NCI-H2081 treated with DMSO at 0.1 percent for 48 hours (cell line): Measurements from ENCODE around the gene XDH.

Source experiments
- DNase-seq: peaks from one replicate; lab custom pipeline; 2025; lab: John Stamatoyannopoulos, UW

Gene XDH

DNA sequence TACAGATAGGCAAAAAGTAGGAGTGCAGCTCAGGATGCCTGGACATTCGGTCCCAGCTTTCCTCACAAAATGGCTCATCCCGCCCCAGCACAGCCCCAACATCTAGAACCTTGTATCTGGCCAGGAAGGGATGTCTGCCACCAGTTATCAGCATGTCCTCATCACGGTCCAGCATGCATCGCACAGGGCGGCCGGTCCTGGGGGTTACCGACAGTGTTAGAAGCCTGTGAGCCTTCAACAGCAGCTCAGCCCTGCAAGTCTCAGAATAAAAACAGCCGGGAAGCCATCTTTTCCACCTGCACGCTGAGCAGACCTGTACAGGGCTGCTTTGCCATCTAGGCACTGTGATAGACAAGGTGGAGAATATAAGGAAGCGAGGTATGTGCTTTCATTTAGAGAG is 49.2 kb downstream of the XDH start:
- no peak for DNase-seq

- no peak for DNase-seq
These were observed 50.4 kb downstream of the XDH start for GRCh38 chr2:31363956-31364750.

DNA sequence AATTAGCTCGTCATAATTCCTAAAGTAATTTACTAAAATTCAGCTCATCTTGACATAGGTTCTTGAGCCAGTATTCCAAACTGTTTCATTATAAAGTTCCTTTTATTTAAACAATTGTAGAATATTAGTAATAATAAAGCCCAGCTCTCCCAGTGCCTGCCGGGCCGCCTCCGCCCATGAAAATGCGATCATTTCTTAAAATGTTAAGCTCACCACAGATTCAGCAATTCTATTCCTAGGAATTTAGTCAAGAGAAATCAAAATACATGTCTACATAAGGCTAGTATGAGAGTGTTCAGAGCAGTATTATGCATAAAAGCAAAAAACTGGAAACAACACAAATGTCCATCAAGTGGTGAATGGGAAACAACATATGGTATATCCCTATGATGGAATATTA is 52.0 kb downstream of the XDH start:
- DNase-seq = no peak

GRCh38 chr2:31359229-31359628 is 55.3 kb downstream of the XDH start:
- DNase-seq = no peak

DNA sequence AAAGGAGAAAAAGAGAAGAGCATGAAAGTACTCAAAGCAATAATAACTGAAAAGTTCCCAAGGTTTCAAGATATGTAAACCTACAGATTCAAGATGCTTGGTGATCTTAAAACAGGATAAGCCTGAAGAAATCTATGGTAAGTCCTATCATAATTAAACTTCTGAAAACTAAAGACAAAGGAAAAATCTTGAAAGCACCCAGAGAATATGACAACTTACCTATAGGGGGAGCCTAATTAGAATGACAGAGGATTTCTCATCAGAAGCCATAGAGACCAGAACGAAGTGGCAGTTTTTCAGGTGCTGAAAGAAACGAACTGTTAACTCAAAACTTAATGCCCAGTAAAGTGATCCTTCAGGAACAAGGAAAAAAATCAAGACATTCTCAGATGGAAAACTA is 59.7 kb downstream of the XDH start:
- DNase-seq = no peak

DNA sequence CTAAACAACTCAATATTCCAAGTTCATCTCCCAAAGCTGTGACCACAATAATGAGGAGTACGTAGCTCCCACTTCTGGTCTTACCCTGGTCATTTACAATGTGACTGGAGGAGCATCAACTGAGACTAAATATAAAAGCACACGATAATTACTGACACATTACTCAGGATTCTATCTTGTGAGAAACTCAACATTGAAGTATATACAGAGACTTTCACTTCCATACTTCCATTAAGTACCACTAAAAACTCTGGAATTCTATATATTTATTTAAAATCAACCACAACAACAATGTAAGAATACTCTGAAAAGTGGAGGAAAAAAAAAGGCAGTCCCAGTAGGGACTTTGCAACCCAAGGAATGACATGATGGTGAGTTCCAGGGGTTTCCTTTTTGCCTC is 61.4 kb downstream of the XDH start:
- no peak for DNase-seq

GRCh38 chr2:31349684-31350083 is 64.9 kb downstream of the XDH start:
- no peak for DNase-seq

DNA sequence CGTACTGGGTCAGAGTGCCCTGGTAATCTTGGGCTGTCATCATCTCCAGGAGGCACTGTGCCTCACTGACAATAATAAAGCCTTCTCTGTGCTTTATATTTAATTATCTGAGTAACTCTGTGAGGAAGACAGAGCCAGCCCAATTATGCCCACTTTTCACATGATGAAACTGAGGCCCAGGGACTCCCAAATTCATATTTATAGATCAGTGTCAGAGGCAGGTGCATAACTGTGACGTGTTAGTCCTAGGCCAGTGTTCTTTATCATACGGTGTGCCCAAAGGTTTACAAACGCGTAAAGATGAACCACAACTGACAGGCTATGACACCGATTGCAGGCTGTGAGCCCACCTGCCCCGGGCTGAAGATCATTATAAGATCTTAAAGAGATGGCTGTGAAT is 65.4 kb downstream of the XDH start:
- DNase-seq = no peak

GRCh38 chr2:31348618-31349017 is 65.9 kb downstream of the XDH start:
- no peak for DNase-seq

GRCh38 chr2:31347750-31348149 is 66.8 kb downstream of the XDH start:
- DNase-seq = no peak

DNA sequence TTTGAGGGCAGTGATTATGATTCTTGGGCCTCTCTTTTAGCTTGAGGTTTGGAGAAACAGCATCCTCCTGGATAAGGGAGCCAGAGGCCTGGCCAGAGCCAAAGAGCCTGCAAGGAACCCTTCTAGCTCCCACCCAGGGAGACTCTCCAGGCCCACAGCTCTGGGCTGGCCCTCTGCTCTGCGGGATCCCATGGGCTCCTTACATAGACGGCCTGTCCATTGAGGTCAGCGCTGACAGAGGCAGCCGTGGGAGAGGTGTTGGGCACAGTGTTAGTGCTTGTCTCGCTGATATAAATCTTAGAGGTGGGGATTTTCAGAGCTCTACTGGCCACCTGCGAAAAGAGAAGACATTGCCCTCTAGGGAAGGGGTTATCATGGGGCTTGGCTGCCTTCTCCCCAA is 67.2 kb downstream of the XDH start:
- DNase-seq = no peak

DNA sequence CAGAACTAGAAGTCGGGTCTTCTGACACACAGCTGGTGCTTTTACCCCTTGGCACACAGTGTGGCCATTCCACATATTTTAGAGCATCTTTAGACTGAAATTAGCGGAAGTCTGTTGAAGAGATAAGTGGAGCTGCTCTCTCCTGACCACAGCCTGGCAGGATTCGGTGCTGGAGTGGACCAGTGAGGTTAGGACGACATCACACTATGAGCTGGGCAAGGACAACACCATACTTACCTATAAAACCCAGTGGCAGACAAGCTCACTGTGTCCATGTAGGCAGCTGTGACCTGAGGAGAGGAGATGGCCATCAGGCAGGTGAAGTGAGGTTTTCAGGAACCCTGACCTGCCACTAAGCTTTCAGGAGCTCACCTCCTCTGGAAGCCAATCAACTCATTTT is 70.1 kb downstream of the XDH start:
- DNase-seq = no peak

DNA sequence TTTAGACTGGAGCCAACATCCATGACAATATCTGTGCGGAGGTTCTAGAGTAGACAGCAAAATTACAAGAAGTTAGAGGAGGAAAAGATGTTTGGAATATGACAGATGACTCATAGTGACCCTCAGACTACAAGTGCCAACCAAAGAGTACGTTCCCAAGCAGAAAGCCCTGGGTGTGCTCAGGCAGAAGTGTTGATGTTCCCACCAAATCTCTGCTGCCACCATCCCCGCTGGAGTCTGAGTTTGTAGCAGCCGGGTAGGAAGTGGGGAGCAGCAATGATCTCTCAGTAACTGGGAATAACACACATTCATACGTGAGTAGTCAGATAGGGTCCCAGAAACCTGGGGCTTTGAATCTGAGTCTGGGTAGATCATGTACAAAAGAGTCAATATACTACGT is 73.2 kb downstream of the XDH start:
- no peak for DNase-seq

GRCh38 chr2:31339696-31340095 is 74.8 kb downstream of the XDH start:
- no peak for DNase-seq

DNA sequence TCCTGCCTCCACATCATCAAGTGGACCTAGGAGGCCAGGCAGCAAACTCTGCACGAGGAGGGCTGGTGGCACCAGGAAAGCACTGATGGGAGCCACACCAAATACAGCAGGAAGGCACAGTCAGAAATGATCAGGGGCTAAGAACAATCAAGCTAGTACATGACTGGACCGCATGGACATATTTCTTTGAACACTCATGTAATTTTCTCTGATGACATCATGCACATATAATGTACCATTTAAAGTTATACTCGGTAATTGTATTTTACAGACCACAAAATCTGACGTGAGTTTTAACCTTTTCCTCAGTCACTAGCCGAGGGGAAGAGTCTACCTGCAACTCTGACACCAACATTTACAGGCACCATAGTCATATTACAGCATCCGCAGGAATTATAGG is 76.7 kb downstream of the XDH start:
- no peak for DNase-seq

- DNase-seq = no peak
These were observed 77.3 kb downstream of the XDH start for GRCh38 chr2:31337197-31337596.

GRCh38 chr2:31335921-31336585 is 78.5 kb downstream of the XDH start:
- no peak for DNase-seq

GRCh38 chr2:31334311-31335026 is 80.1 kb downstream of the XDH start:
- no peak for DNase-seq

DNA sequence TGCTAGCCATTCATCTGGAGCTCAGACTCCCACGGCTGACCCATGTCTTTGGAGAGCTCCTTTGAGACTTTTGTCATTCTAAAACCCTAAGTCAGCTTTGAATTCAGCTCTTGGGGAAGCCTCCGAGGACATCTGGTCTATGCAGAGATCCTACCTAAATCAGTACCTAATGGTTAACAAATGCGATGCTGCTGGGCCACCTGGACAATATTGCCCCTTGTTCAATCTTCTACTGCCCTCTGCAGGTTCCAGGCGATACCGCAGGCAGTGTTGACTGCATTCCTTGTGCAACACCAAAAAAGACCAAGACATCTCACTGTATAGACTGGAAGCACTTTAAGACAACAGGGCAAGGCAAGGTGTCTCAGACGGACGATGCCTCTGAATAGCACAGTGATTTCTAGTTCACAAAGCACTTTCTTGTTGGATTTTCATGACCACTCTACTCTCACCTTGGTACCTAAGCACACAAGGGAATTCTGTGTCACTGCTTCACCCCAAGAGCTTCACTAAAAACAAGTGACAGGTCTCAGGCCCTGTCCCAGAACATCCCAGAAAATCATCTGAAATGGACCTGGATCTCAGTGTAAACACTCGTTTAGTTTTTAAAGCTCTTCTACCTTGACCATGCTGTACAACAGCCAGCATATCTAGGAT is 80.9 kb downstream of the XDH start:
- DNase-seq = peak; percentile 24

GRCh38 chr2:31333046-31333445 is 81.5 kb downstream of the XDH start:
- DNase-seq = no peak

DNA sequence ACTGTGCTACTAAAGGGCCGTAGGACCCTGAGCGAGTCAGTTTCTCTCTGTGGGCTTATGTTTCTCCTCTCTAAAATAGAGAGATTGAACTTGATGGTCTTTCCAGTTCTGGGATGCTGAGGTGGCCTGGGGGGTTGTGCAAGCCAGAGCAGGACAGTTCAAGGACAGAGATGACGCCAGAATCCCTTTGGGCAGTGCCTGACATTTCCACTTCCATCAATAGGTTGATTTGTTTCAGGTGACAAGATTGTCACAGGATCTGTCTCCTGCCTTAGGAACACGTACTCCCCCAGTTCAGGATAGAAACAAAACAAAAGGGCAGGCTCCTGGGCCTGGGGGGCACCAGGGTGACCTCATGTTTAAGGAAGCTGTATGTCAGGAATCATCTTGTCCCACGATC is 82.0 kb downstream of the XDH start:
- DNase-seq = no peak

DNA sequence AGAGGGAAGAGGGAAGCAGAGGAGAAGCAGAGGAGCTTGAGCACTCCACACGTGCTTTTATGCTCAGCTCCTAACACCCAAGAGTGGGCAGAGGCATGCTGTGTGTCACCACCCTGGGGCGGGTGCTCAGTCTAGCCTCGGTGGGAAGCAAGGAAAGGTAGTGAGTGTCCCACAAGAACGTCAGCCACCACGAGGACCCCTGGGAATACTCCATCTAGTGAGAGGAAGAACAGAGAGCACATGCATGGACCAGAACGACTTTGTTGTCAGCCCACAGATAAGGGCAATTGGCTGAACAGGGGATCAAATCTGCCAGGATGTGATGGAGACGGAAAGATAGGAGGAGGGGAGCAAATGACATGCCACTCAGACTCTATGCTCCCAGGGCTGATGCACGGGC is 83.4 kb downstream of the XDH start:
- no peak for DNase-seq
